HG03064 (cell line): ENCODE data around the gene ANKLE2.
"Not testable (repeated sequence)": the region's sequence is repeated elsewhere in the genome, so short reads cannot be mapped to it uniquely, and the experiment has no call there.

Experiments used
- ATAC-seq: cut with Tn5 transposase; IDR thresholded peaks from one replicate; pipeline ENCODE4 v1.9.1; 2021; ENCODE audit warnings: low read depth; ENCODE audit not compliant: unreplicated experiment

Gene ANKLE2

GRCh38 chr12:132698341-132698740, 63.3 kb downstream of the ANKLE2 start:
- ATAC-seq = no peak

- no peak for ATAC-seq
Observed at GRCh38 chr12:132695431-132695830, 66.2 kb downstream of the ANKLE2 start.

GRCh38 chr12:132694888-132695287, 66.7 kb downstream of the ANKLE2 start:
- not testable (repeated sequence) for ATAC-seq

- not testable (repeated sequence) for ATAC-seq
Observed at GRCh38 chr12:132692030-132692429, 69.6 kb downstream of the ANKLE2 start.

GRCh38 chr12:132690112-132690511, 71.5 kb downstream of the ANKLE2 start:
- no peak for ATAC-seq

GRCh38 chr12:132689227-132689626, 72.4 kb downstream of the ANKLE2 start:
- no peak for ATAC-seq

GRCh38 chr12:132687211-132688164, 74.1 kb downstream of the ANKLE2 start, which contains the start of the genes POLE and PXMP2:
Gene POLE, minus strand, starts transcription at chr12:132687342. Its CDS starts 27 bp downstream, at chr12:132687315.
Gene PXMP2, plus strand, starts transcription at chr12:132687587. Its CDS starts 84 bp downstream, at chr12:132687671.
- peak; percentile 92 for ATAC-seq

- ATAC-seq = peak; percentile 28
Observed at GRCh38 chr12:132686825-132687210, 74.8 kb downstream of the ANKLE2 start.

- no peak for ATAC-seq
Observed at GRCh38 chr12:132685400-132685799, 76.2 kb downstream of the ANKLE2 start.

- ATAC-seq = no peak
Observed at GRCh38 chr12:132677492-132677891, 84.1 kb downstream of the ANKLE2 start.

GRCh38 chr12:132675757-132676432, 85.7 kb downstream of the ANKLE2 start:
- no peak for ATAC-seq
